Cardiac muscle cell (in vitro differentiated cells and primary cell): ENCODE measurements around the gene PSMB8. TPM values are rescaled to one million over a fixed set of nuclear protein-coding genes. Genes with fewer than 3 reads are reported as not detected.

Source experiments
- DNase-seq, 2 donors: peaks; one replicate each; pipeline versions ENCODE4 v3.0.0 to v3.0.0-alpha.2; 2010 to 2017; ENCODE audit warnings: low read depth in 1 of 2, low spot score in 1 of 2
- H3K27ac ChIP-seq: fragments of 200-600 bp; sonication (generic); 2 replicates; pipeline ENCODE4 v1.5.1; 2016
- H3K27me3 ChIP-seq: fragments of 200-600 bp; sonication (generic); 2 replicates; pipeline ENCODE4 v1.6.0; 2016; ENCODE audit warnings: control low read depth
- H3K36me3 ChIP-seq: fragments of 200-600 bp; sonication (generic); 2 replicates; pipeline ENCODE4 v1.5.1; 2016; ENCODE audit warnings: control low read depth
- H3K4me1 ChIP-seq: fragments of 200-600 bp; sonication (generic); 2 replicates; pipeline ENCODE4 v1.8.1; 2017; ENCODE audit warnings: low read depth, mild to moderate bottlenecking, mixed run types
- H3K4me3 ChIP-seq: fragments of 200-600 bp; sonication (generic); 2 replicates; pipeline ENCODE4 v1.5.1; 2016; ENCODE audit warnings: mild to moderate bottlenecking
- H3K9me3 ChIP-seq: fragments of 200-600 bp; sonication (generic); 2 replicates; pipeline ENCODE4 v1.5.1; 2017; ENCODE audit warnings: low read depth, mild to moderate bottlenecking, control low read depth
- CTCF ChIP-seq: IDR thresholded peaks from 2 replicates; pipeline ENCODE4 v1.5.1; 2012; ENCODE audit warnings: low read depth, mild to moderate bottlenecking, low read length
- polyA plus RNA-seq: library from polyadenylated mRNA; unstranded; fragments of >200 nt; fragmentation: Nextera tagmentation; extraction: Ambion mirVana; gene quantifications from 2 replicates; pipeline ENCODE4 v1.2.1, GENCODE V29; 2016
- total RNA-seq: library from RNA; depleted of rRNA; stranded (reverse); fragments of >200 nt; gene quantifications from 2 replicates; pipeline ENCODE4 v1.2.3, GENCODE V29; 2016

PSMB8 gene
- total and polyA plus RNA-seq, 2 experiments from 2014 or later, result 0.42 to 0.66 TPM

GRCh38 chr6:32799740-32800139 is 44.1 kb downstream of the PSMB8 start:
- Histone ChIP-seq H3K36me3 (no peaks in the 10 kb centered on the region), H3K9me3 (no peaks in the 10 kb centered on the region), H3K27me3 (peaks cover 9% of the 10 kb centered on the region), H3K4me3 (no peak overlapping the region), H3K4me1 (no peaks in the 10 kb centered on the region), H3K27ac (no peak overlapping the region)
- TF ChIP-seq CTCF, result no peak
- no peak for DNase-seq

GRCh38 chr6:32799168-32799567 is 44.7 kb downstream of the PSMB8 start:
- peaks cover 12% of the 10 kb centered on the region for H3K27me3 ChIP-seq
- no peaks in the 10 kb centered on the region for H3K4me1 ChIP-seq
- TF ChIP-seq CTCF, result no peak
- H3K36me3 ChIP-seq, result no peaks in the 10 kb centered on the region
- DNase-seq, result no peak
- no peak overlapping the region for H3K27ac ChIP-seq
- no peaks in the 10 kb centered on the region for H3K9me3 ChIP-seq
- no peak overlapping the region for H3K4me3 ChIP-seq

GRCh38 chr6:32796848-32797776 is 46.7 kb downstream of the PSMB8 start:
- peak; percentile 75 to 77 for DNase-seq
- Histone ChIP-seq H3K4me1 (no peaks in the 10 kb centered on the region), H3K27ac (no peak overlapping the region), H3K36me3 (no peaks in the 10 kb centered on the region), H3K27me3 (peaks cover 13% of the 10 kb centered on the region), H3K4me3 (no peak overlapping the region), H3K9me3 (no peaks in the 10 kb centered on the region)
- peak; percentile 71 for TF ChIP-seq CTCF

GRCh38 chr6:32794510-32794909 is 49.3 kb downstream of the PSMB8 start:
- TF ChIP-seq CTCF, result no peak

GRCh38 chr6:32792901-32793435 is 50.9 kb downstream of the PSMB8 start:
- Histone ChIP-seq H3K27me3 (peaks cover 13% of the 10 kb centered on the region), H3K36me3 (no peaks in the 10 kb centered on the region), H3K4me1 (no peaks in the 10 kb centered on the region), H3K9me3 (no peaks in the 10 kb centered on the region), H3K27ac (no peak overlapping the region), H3K4me3 (no peak overlapping the region)
- TF ChIP-seq CTCF, result no peak
- DNase-seq, result no peak

More at GRCh38 chr6:32794510-32794909, 49.3 kb downstream of the PSMB8 start:
- no peak overlapping the region for H3K4me3 ChIP-seq
- H3K4me1 ChIP-seq, result no peaks in the 10 kb centered on the region
- H3K9me3 ChIP-seq, result no peaks in the 10 kb centered on the region
- H3K27ac ChIP-seq, result no peak overlapping the region
- H3K36me3 ChIP-seq, result no peaks in the 10 kb centered on the region
- peaks cover 13% of the 10 kb centered on the region for H3K27me3 ChIP-seq
- no peak for DNase-seq

Other genes with a start within 250 kb of the PSMB8 start
- gene HLA-DQA1, start 206.6 kb downstream of the PSMB8 start, total RNA-seq, result not detected in 2 replicates
- 0.27 TPM in 1 of 2 replicates, not detected in the other for gene HLA-DQA1, start 206.6 kb downstream of the PSMB8 start, polyA plus RNA-seq
- 0.18 and 7.2 TPM in 2 replicates for gene HLA-DQB1, start 177.4 kb downstream of the PSMB8 start, total RNA-seq
- gene HLA-DQB1, start 177.4 kb downstream of the PSMB8 start, polyA plus RNA-seq, result 0.54 and 0.75 TPM in 2 replicates
- not detected in 2 replicates for gene HLA-DQA2, start 102.7 kb downstream of the PSMB8 start, total RNA-seq
- gene HLA-DQA2, start 102.7 kb downstream of the PSMB8 start, polyA plus RNA-seq, result not detected in 2 replicates
- not detected in 2 replicates for gene HLA-DQB2, start 80.5 kb downstream of the PSMB8 start, total RNA-seq
- not detected in 2 replicates for gene HLA-DQB2, start 80.5 kb downstream of the PSMB8 start, polyA plus RNA-seq
- gene HLA-DOB, start 27.0 kb downstream of the PSMB8 start, total RNA-seq, result not detected in 2 replicates
- gene HLA-DOB, start 27.0 kb downstream of the PSMB8 start, polyA plus RNA-seq, result not detected in 2 replicates
- gene TAP2, start 5.3 kb downstream of the PSMB8 start, total RNA-seq, result 2.6 and 5.1 TPM in 2 replicates
- 2.1 and 2.5 TPM in 2 replicates for gene TAP2, start 5.3 kb downstream of the PSMB8 start, polyA plus RNA-seq
- gene TAP1, start 9.7 kb upstream of the PSMB8 start, total RNA-seq, result 6.8 and 11.6 TPM in 2 replicates
- 11.2 and 12.6 TPM in 2 replicates for gene TAP1, start 9.7 kb upstream of the PSMB8 start, polyA plus RNA-seq
- gene PSMB9, start 10.1 kb upstream of the PSMB8 start, total RNA-seq, result 2.0 and 4.5 TPM in 2 replicates
- 5.9 and 11.0 TPM in 2 replicates for gene PSMB9, start 10.1 kb upstream of the PSMB8 start, polyA plus RNA-seq
- gene HLA-DMB, start 97.0 kb upstream of the PSMB8 start, total RNA-seq, result not detected in 2 replicates
- gene HLA-DMB, start 97.0 kb upstream of the PSMB8 start, polyA plus RNA-seq, result not detected in 2 replicates
- 1.8 and 2.9 TPM in 2 replicates for gene HLA-DMA, start 109.0 kb upstream of the PSMB8 start, total RNA-seq
- gene HLA-DMA, start 109.0 kb upstream of the PSMB8 start, polyA plus RNA-seq, result 3.7 and 6.9 TPM in 2 replicates
- gene BRD2, start 124.5 kb upstream of the PSMB8 start, total RNA-seq, result 167 and 232 TPM in 2 replicates
- 137 and 166 TPM in 2 replicates for gene BRD2, start 124.5 kb upstream of the PSMB8 start, polyA plus RNA-seq
- gene HLA-DOA, start 165.5 kb upstream of the PSMB8 start, total RNA-seq, result 0.25 and 0.74 TPM in 2 replicates
- gene HLA-DOA, start 165.5 kb upstream of the PSMB8 start, polyA plus RNA-seq, result 0.57 TPM in 1 of 2 replicates, not detected in the other
- gene HLA-DPA1, start 229.6 kb upstream of the PSMB8 start, total RNA-seq, result 0.21 and 1.1 TPM in 2 replicates
- 1.2 and 1.9 TPM in 2 replicates for gene HLA-DPA1, start 229.6 kb upstream of the PSMB8 start, polyA plus RNA-seq
- gene HLA-DPB1, start 231.9 kb upstream of the PSMB8 start, total RNA-seq, result 14.3 and 26.1 TPM in 2 replicates
- 8.6 and 11.1 TPM in 2 replicates for gene HLA-DPB1, start 231.9 kb upstream of the PSMB8 start, polyA plus RNA-seq